HepG2 (cell line): ENCODE measurements around the gene PCDHGA12.

Source experiments
- CTCF ChIP-seq: sonication (generic); formaldehyde crosslinking; IDR thresholded peaks from 2 replicates; pipeline ENCODE4 v1.5.0; 2020; ENCODE audit warnings: mild to moderate bottlenecking, missing genetic modification reagents, moderate library complexity
- E2F5 ChIP-seq: sonication (generic); formaldehyde crosslinking; conservative IDR thresholded peaks from 2 replicates; pipeline ENCODE4 v1.4.0; 2020; ENCODE audit warnings: missing genetic modification reagents
- EP300 ChIP-seq, 3 experiments: sonication (generic) in 1 of 3; formaldehyde crosslinking in 1 of 3; IDR thresholded peaks; 2 replicates each; pipeline versions ENCODE4 v1.5.1 to v1.6.1; 2011 to 2020; ENCODE audit warnings: low read depth in 2 of 3, low read length in 2 of 3, borderline replicate concordance in 1 of 3, improper control_type of control experiment in 1 of 3, mild to moderate bottlenecking in 1 of 3, missing genetic modification reagents in 1 of 3, moderate library complexity in 1 of 3
- HDAC6 ChIP-seq: fragments of 200-600 bp; sonication (generic); IDR thresholded peaks from 2 replicates; pipeline ENCODE4 v1.7.0; 2017; ENCODE audit warnings: mild to moderate bottlenecking, antibody characterized with exemption, low read length, low read depth
- HMG20B ChIP-seq: conservative IDR thresholded peaks from 2 replicates; pipeline ENCODE4 v1.6.1; 2016; ENCODE audit warnings: missing genetic modification reagents, missing compliant biosample characterization
- RNF2 ChIP-seq: fragments of 450-650 bp; conservative IDR thresholded peaks from 2 replicates; pipeline ENCODE4 v1.6.1; 2016; ENCODE audit warnings: low read depth
- SNAPC2 ChIP-seq: sonication (generic); formaldehyde crosslinking; IDR thresholded peaks from 2 replicates; pipeline ENCODE4 v1.8.1; 2022; ENCODE audit warnings: mild to moderate bottlenecking, missing genetic modification reagents
- ZNF274 ChIP-seq: sonication (generic); formaldehyde crosslinking; IDR thresholded peaks from 2 replicates; pipeline ENCODE4 v1.5.1; 2020; ENCODE audit warnings: mild to moderate bottlenecking, missing genetic modification reagents

- TF ChIP-seq CTCF: no peak
- TF ChIP-seq EP300 (IDR thresholded peaks at IDR 0.05; ENCODE audit: low read depth in 2 of 2, low read length in 2 of 2): no peak
- no peak for TF ChIP-seq EP300 (CRISPR knock-in tag; IDR thresholded peaks at IDR 0.05; ENCODE audit: borderline replicate concordance)
- no peak for TF ChIP-seq RNF2
- TF ChIP-seq HDAC6: no peak
- no peak for TF ChIP-seq HMG20B (CRISPR knock-in tag)
- TF ChIP-seq ZNF274 (CRISPR knock-in tag): no peak
- no peak for TF ChIP-seq E2F5 (CRISPR knock-in tag)
- no peak for TF ChIP-seq SNAPC2 (CRISPR knock-in tag)
Measured at GRCh38 chr5:141388661-141389060, 41.6 kb upstream of the PCDHGA12 start.
